Endothelial cell of umbilical vein (primary cell): ENCODE data around the gene SOX30. TPM values are rescaled to one million over a fixed set of nuclear protein-coding genes. Genes with fewer than 3 reads are reported as not detected.

Source experiments
- BruUV-seq: library from RNA; stranded (reverse); fragments of 400-500 nt; replicated peaks from 2 replicates; lab custom pipeline; 2021; lab: Mats Ljungman, UMichigan
- CTCF ChIA-PET: fragments of 300-600, 350-600 bp; sonication (Branson Sonifier 250); formaldehyde crosslinking; loops from one replicate; lab custom pipeline; 2021; ENCODE audit warnings: antibody characterized with exemption, inconsistent platforms; lab: Charles Lee
- POLR2A ChIA-PET: fragments of 300-600, 350-600 bp; sonication (Branson Sonifier 250); formaldehyde crosslinking; loops from one replicate; lab custom pipeline; 2021; ENCODE audit warnings: antibody characterized with exemption, inconsistent platforms; lab: Charles Lee
- DNase-seq: peaks from one replicate; pipeline ENCODE4 v3.0.0-alpha.2; 2011; ENCODE audit warnings: low read depth, low spot score
- FAIRE-seq: peaks from 2 replicates; lab custom pipeline; 2011; peaks lifted over from hg19 to GRCh38; lab: Jason Lieb, UNC
- H2AFZ ChIP-seq: 2 replicates; pipeline ENCODE4 v1.6.0; 2012; ENCODE audit warnings: low read depth, low read length, control low read depth, inconsistent platforms
- H3K27ac ChIP-seq: 2 replicates; pipeline ENCODE4 v1.5.1; 2011; ENCODE audit warnings: low read depth, mild to moderate bottlenecking, control low read depth, low read length, moderate library complexity; ENCODE audit not compliant: insufficient read depth
- H3K27me3 ChIP-seq, 2 experiments: 2 replicates each; pipeline versions ENCODE4 v1.6.0 to v1.6.1; 2011; ENCODE audit warnings: low read length in 2 of 2, mixed read lengths in 1 of 2; ENCODE audit not compliant: control insufficient read depth in 2 of 2, insufficient read depth in 2 of 2
- H3K36me3 ChIP-seq, 2 experiments: 2 replicates in 1 of 2; 3 replicates in 1 of 2; pipeline ENCODE4 v1.5.1; 2011; ENCODE audit warnings: low read length in 2 of 2, mild to moderate bottlenecking in 1 of 2, moderate library complexity in 1 of 2; ENCODE audit not compliant: control insufficient read depth in 2 of 2, insufficient read depth in 2 of 2; ENCODE audit errors: extremely low read depth in 1 of 2
- H3K4me1 ChIP-seq: 3 replicates; pipeline ENCODE4 v1.5.1; 2011; ENCODE audit warnings: mild to moderate bottlenecking, low read length; ENCODE audit not compliant: control insufficient read depth, insufficient read depth; ENCODE audit errors: extremely low read depth
- H3K4me2 ChIP-seq: 2 replicates; pipeline ENCODE4 v1.6.1; 2011; ENCODE audit warnings: low read length, control low read depth, mixed read lengths; ENCODE audit not compliant: insufficient read depth
- H3K4me3 ChIP-seq, 3 experiments: fragments of 200-600 bp in 1 of 3; sonication (generic), shearing (Covaris generic) in 1 of 3; replicated peaks in 1 of 3; 2 replicates each; pipeline ENCODE4 v1.5.1; 2011 to 2016; ENCODE audit warnings: control low read depth in 3 of 3, low read length in 3 of 3, mild to moderate bottlenecking in 2 of 3, inconsistent platforms in 1 of 3, low read depth in 1 of 3, moderate library complexity in 1 of 3; ENCODE audit not compliant: insufficient read depth in 1 of 3
- H3K79me2 ChIP-seq: 2 replicates; pipeline ENCODE4 v1.6.0; 2012; ENCODE audit warnings: low read length, inconsistent platforms; ENCODE audit not compliant: control insufficient read depth, insufficient read depth
- H3K9ac ChIP-seq: replicated peaks from 2 replicates; pipeline ENCODE3; 2011; ENCODE audit warnings: low read length, control low read depth; ENCODE audit not compliant: insufficient read depth; ENCODE audit errors: extremely low read depth
- H3K9me1 ChIP-seq: replicated peaks from 3 replicates; pipeline ENCODE4 v1.6.0; 2011; ENCODE audit warnings: mild to moderate bottlenecking, low read length; ENCODE audit not compliant: control insufficient read depth, insufficient read depth; ENCODE audit errors: extremely low read depth
- H3K9me3 ChIP-seq: replicated peaks from 2 replicates; pipeline ENCODE4 v1.5.1; 2012; ENCODE audit warnings: low read length, inconsistent platforms; ENCODE audit not compliant: control insufficient read depth, insufficient read depth
- H4K20me1 ChIP-seq: replicated peaks from 2 replicates; pipeline ENCODE3; 2011; ENCODE audit warnings: mild to moderate bottlenecking, low read length; ENCODE audit not compliant: control insufficient read depth, insufficient read depth; ENCODE audit errors: extremely low read depth
- CTCF ChIP-seq, 2 donors: IDR thresholded peaks; 1 replicate in 1 of 2; 2 replicates in 1 of 2; pipeline ENCODE4 v1.5.1; 2011; ENCODE audit warnings: low read length in 2 of 2, mild to moderate bottlenecking in 2 of 2, moderate library complexity in 2 of 2, control low read depth in 1 of 2, inconsistent platforms in 1 of 2, low read depth in 1 of 2; ENCODE audit not compliant: insufficient read depth in 1 of 2; ENCODE audit errors: extremely low read depth in 1 of 2
- EZH2 ChIP-seq: IDR thresholded peaks from 2 replicates; pipeline ENCODE4 v1.6.1; 2012; ENCODE audit warnings: borderline replicate concordance, low read depth, mild to moderate bottlenecking, moderate library complexity, low read length, inconsistent platforms; ENCODE audit not compliant: severe bottlenecking
- FOS ChIP-seq: IDR thresholded peaks from 2 replicates; pipeline ENCODE4 v1.6.1; 2011; ENCODE audit warnings: mild to moderate bottlenecking, low read length, moderate library complexity, borderline replicate concordance; ENCODE audit not compliant: insufficient read depth
- GATA2 ChIP-seq: IDR thresholded peaks from 2 replicates; pipeline ENCODE4 v1.7.0; 2011; ENCODE audit warnings: low read depth, mild to moderate bottlenecking, moderate library complexity, mixed read lengths, low read length; ENCODE audit not compliant: insufficient read length, insufficient read depth
- JUN ChIP-seq: IDR thresholded peaks from 2 replicates; pipeline ENCODE4 v1.6.1; 2011; ENCODE audit warnings: borderline replicate concordance, low read depth; ENCODE audit not compliant: insufficient read length, insufficient read depth
- MYC ChIP-seq: IDR thresholded peaks from one replicate; pipeline ENCODE4 v1.6.1; 2011; ENCODE audit warnings: mild to moderate bottlenecking, low read depth, low read length
- POLR2A ChIP-seq: IDR thresholded peaks from 2 replicates; pipeline ENCODE4 v1.6.1; 2012; ENCODE audit warnings: low read depth, mild to moderate bottlenecking, control low read depth, low read length
- POLR2AphosphoS5 ChIP-seq: IDR thresholded peaks from 2 replicates; pipeline ENCODE4 v1.6.1; 2012; ENCODE audit warnings: low read depth, mild to moderate bottlenecking, control low read depth, low read length, moderate library complexity; ENCODE audit not compliant: insufficient read depth
- dilution Hi-C: fragments of 300-500 bp; cut with MboI; formaldehyde crosslinking; loops from one replicate; pipeline ENCODE4 v1.15.0; 2019; ENCODE audit warnings: low sequenced_read_pairs; ENCODE audit not compliant: extremely low pct_ligation_motif_present
- intact Hi-C: fragments of 100-400 bp; cut with micrococcal nuclease; formaldehyde crosslinking; loops from one replicate; pipeline ENCODE4 v1.10.0; 2022
- polyA plus RNA-seq, 4 experiments: library from polyadenylated mRNA; depleted of rRNA in 3 of 4; stranded (reverse) in 3 of 4; unstranded in 1 of 4; fragments of >200 nt; gene quantifications; 2 replicates each; pipeline versions ENCODE4 v1.2.1 to v1.2.3, GENCODE V29; 2011 to 2012; ENCODE audit warnings: missing spikeins in 1 of 4
- total RNA-seq: library from RNA; stranded (reverse); gene quantifications from 2 replicates; pipeline ENCODE4 v1.2.3, GENCODE V29; 2021
- TF ChIP-seq, protein P1 (sequence below): IDR thresholded peaks from 2 replicates; pipeline ENCODE4 v1.6.1; 2011; ENCODE audit not compliant: insufficient read depth, insufficient read length

The SOX30 gene
- total and polyA plus RNA-seq, 2 donors (not counting 3 experiments of a cell fraction or from before 2014, with no cell fraction given), result not detected

DNA sequence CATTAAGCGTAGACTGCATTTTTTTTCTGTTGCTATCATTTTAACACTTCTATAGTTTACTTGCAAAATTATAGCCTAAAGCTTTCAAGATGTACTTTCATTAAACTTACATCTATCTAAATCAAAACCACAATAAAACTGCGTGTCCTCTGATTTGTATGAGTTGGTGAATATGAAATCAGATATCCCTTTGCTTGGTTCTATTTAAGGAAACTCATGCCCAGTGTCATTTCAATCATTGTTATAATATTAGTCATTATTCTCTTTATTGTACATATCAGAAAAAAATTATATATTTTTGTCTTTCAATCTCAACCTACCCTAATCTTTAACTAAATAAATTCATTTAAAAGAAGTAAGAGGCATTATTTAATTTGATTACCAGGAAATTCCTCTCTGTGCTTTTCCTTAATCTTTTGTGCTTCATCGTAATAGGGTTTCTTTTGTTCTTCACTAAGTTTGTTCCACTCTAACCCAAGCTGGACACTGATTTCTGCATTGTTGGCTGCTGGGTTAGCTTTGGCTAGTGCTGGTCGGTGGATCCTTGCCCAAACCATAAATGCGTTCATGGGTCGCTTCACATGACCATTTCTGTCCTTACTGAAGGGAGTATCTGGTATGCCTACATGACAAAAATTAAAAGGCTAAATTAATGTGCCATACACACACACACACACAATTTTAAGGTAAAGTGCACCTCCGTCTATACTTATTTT is 3.8 kb downstream of the SOX30 start:
- dilution Hi-C loops, result no loop called here
- H2AFZ ChIP-seq, result no peak overlapping the region

More for the DNA sequence above, 3.8 kb downstream of the SOX30 start:
- no peaks in the 10 kb centered on the region for H3K4me1 ChIP-seq
- H3K9me1 ChIP-seq, result no peaks in the 10 kb centered on the region
- H3K9me3 ChIP-seq, result no peaks in the 10 kb centered on the region
- intact Hi-C loops, result no loop called here
- no peak overlapping the region for H3K9ac ChIP-seq
- no peaks in the 10 kb centered on the region for H3K36me3 ChIP-seq
- H3K27ac ChIP-seq, result no peak overlapping the region
- H3K79me2 ChIP-seq, result no peaks in the 10 kb centered on the region
- no peak for DNase-seq
- ChIA-PET POLR2A (no interaction called here), CTCF (interaction anchor here (1.4 kb wide), 1 partner anchor 95 kb away, joined by 3 read pairs; the partner anchor contains the start of gene LSM11)
- H4K20me1 ChIP-seq, result no peaks in the 10 kb centered on the region
- BruUV-seq, result no TSS peak
- TF ChIP-seq GATA2 (no peak), MYC (no peak), EZH2 (no peak), JUN (no peak), POLR2AphosphoS5 (no peak), FOS (no peak), POLR2A (no peak), CTCF (IDR thresholded peaks at IDR 0.05; ENCODE audit: extremely low read depth in 1 of 2, insufficient read depth in 1 of 2, low read depth in 1 of 2, low read length in 2 of 2) (no peak)
- TF ChIP-seq, protein P1, sequence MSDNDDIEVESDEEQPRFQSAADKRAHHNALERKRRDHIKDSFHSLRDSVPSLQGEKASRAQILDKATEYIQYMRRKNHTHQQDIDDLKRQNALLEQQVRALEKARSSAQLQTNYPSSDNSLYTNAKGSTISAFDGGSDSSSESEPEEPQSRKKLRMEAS, result no peak
- H3K4me2 ChIP-seq, result no peak overlapping the region
- no peaks in the 10 kb centered on the region for H3K27me3 ChIP-seq
- no peak overlapping the region for H3K4me3 ChIP-seq
- no peak for FAIRE-seq
